ENCODE measurements around the gene MTCL3.

Gene MTCL3

GRCh38 chr6:127466416-127466815 is 52.7 kb downstream of the MTCL3 start:
- Histone ChIP-seq H3F3A (ENCODE audit: control insufficient read depth, insufficient read depth) (no peaks in the 10 kb centered on the region), H3K27me3 (ENCODE audit: control insufficient read depth, low read length) (no peaks in the 10 kb centered on the region), H3K79me2 (ENCODE audit: control insufficient read depth, low read length) (no peaks in the 10 kb centered on the region), H3K27ac (ENCODE audit: low read depth, low read length) (no peak overlapping the region), H3K9me2 (replicated peaks; ENCODE audit: control insufficient read depth, low read length) (no peaks in the 10 kb centered on the region), H3K4me2 (ENCODE audit: low read length) (no peak overlapping the region), H3K4me3 (ENCODE audit: low read length) (no peak overlapping the region), H3K9me3 (ENCODE audit: control insufficient read depth, insufficient read depth, low read length) (no peaks in the 10 kb centered on the region), H4K20me1 (ENCODE audit: control insufficient read depth, insufficient read depth, low read depth, low read length) (no peaks in the 10 kb centered on the region), H3K36me3 (ENCODE audit: control insufficient read depth, low read length) (no peaks in the 10 kb centered on the region), H3K4me1 (ENCODE audit: control insufficient read depth, low read length) (no peaks in the 10 kb centered on the region)
- TF ChIP-seq CTCF (IDR thresholded peaks at IDR 0.05; ENCODE audit: low read depth, low read length, poor library complexity, severe bottlenecking) (no peak), EZH2phosphoT487 (IDR thresholded peaks at IDR 0.05; ENCODE audit: borderline replicate concordance, low read length) (no peak)

GRCh38 chr6:127464881-127465459 is 54.2 kb downstream of the MTCL3 start:
- H3K4me2 ChIP-seq (ENCODE audit: low read length), result no peak overlapping the region
- no peak overlapping the region for H3K27ac ChIP-seq (ENCODE audit: low read depth, low read length)
- H3K9me3 ChIP-seq (ENCODE audit: control insufficient read depth, insufficient read depth, low read length), result no peaks in the 10 kb centered on the region
- H3K4me1 ChIP-seq (ENCODE audit: control insufficient read depth, low read length), result no peaks in the 10 kb centered on the region
- H3K9me2 ChIP-seq (replicated peaks; ENCODE audit: control insufficient read depth, low read length), result no peaks in the 10 kb centered on the region
- H3K4me3 ChIP-seq (ENCODE audit: low read length), result no peak overlapping the region
- H3K27me3 ChIP-seq (ENCODE audit: control insufficient read depth, low read length), result no peaks in the 10 kb centered on the region
- no peaks in the 10 kb centered on the region for H4K20me1 ChIP-seq (ENCODE audit: control insufficient read depth, insufficient read depth, low read depth, low read length)
- H3K79me2 ChIP-seq (ENCODE audit: control insufficient read depth, low read length), result no peaks in the 10 kb centered on the region
- TF ChIP-seq CTCF (IDR thresholded peaks at IDR 0.05; ENCODE audit: low read depth, low read length, poor library complexity, severe bottlenecking), result peak; percentile 80
- TF ChIP-seq EZH2phosphoT487 (IDR thresholded peaks at IDR 0.05; ENCODE audit: borderline replicate concordance, low read length), result no peak
- H3K36me3 ChIP-seq (ENCODE audit: control insufficient read depth, low read length), result no peaks in the 10 kb centered on the region
- no peaks in the 10 kb centered on the region for H3F3A ChIP-seq (ENCODE audit: control insufficient read depth, insufficient read depth)

- no peaks in the 10 kb centered on the region for H3K36me3 ChIP-seq (ENCODE audit: control insufficient read depth, low read length)
- H3K4me3 ChIP-seq (ENCODE audit: low read length), result no peak overlapping the region
- TF ChIP-seq CTCF (IDR thresholded peaks at IDR 0.05; ENCODE audit: low read depth, low read length, poor library complexity, severe bottlenecking), result no peak
- no peak for TF ChIP-seq EZH2phosphoT487 (IDR thresholded peaks at IDR 0.05; ENCODE audit: borderline replicate concordance, low read length)
- H3F3A ChIP-seq (ENCODE audit: control insufficient read depth, insufficient read depth), result no peaks in the 10 kb centered on the region
- no peaks in the 10 kb centered on the region for H3K27me3 ChIP-seq (ENCODE audit: control insufficient read depth, low read length)
- no peaks in the 10 kb centered on the region for H4K20me1 ChIP-seq (ENCODE audit: control insufficient read depth, insufficient read depth, low read depth, low read length)
- no peaks in the 10 kb centered on the region for H3K9me2 ChIP-seq (replicated peaks; ENCODE audit: control insufficient read depth, low read length)
- H3K27ac ChIP-seq (ENCODE audit: low read depth, low read length), result no peak overlapping the region
- H3K4me2 ChIP-seq (ENCODE audit: low read length), result no peak overlapping the region
- H3K9me3 ChIP-seq (ENCODE audit: control insufficient read depth, insufficient read depth, low read length), result no peaks in the 10 kb centered on the region
- no peaks in the 10 kb centered on the region for H3K4me1 ChIP-seq (ENCODE audit: control insufficient read depth, low read length)
- H3K79me2 ChIP-seq (ENCODE audit: control insufficient read depth, low read length), result no peaks in the 10 kb centered on the region
Observed at GRCh38 chr6:127464161-127464880, 54.8 kb downstream of the MTCL3 start.

All from DOHH2 (cell line).